Liver (tissue), 9 donors: ENCODE data around the gene MDM2. TPM values are rescaled to one million over a fixed set of nuclear protein-coding genes. Genes with fewer than 3 reads are reported as not detected.
"Not testable (repeated sequence)": the region's sequence is repeated elsewhere in the genome, so short reads cannot be mapped to it uniquely, and the experiment has no call there.

Source experiments
- DNase-seq: peaks from one replicate; pipeline ENCODE4 v3.0.0-alpha.2; 2017; ENCODE audit warnings: low spot score
- H3K27ac ChIP-seq, 2 donors: one replicate each; pipeline ENCODE4 v1.7.0; 2013; ENCODE audit warnings: inconsistent platforms in 2 of 2, low read length in 2 of 2, control low read depth in 1 of 2, low read depth in 1 of 2, mild to moderate bottlenecking in 1 of 2
- H3K27me3 ChIP-seq, 4 donors: one replicate each; pipeline versions ENCODE4 v1.6.1 to v1.7.0; 2013; ENCODE audit warnings: low read length in 3 of 4, inconsistent platforms in 1 of 4, mild to moderate bottlenecking in 1 of 4, moderate library complexity in 1 of 4; ENCODE audit not compliant: control insufficient read depth in 4 of 4, insufficient read depth in 4 of 4
- H3K36me3 ChIP-seq, 4 donors: one replicate each; pipeline versions ENCODE4 v1.6.1 to v1.7.0; 2013; ENCODE audit warnings: low read length in 3 of 4, mild to moderate bottlenecking in 3 of 4, low read depth in 1 of 4, moderate library complexity in 1 of 4; ENCODE audit not compliant: control insufficient read depth in 4 of 4, insufficient read depth in 3 of 4
- H3K4me1 ChIP-seq, 4 donors: one replicate each; pipeline versions ENCODE4 v1.6.1 to v1.7.0; 2013; ENCODE audit warnings: low read length in 3 of 4, mild to moderate bottlenecking in 3 of 4, moderate library complexity in 1 of 4; ENCODE audit not compliant: control insufficient read depth in 4 of 4, insufficient read depth in 4 of 4
- H3K4me3 ChIP-seq, 3 donors: one replicate each; pipeline versions ENCODE4 v1.6.1 to v1.7.0; 2013; ENCODE audit warnings: low read length in 3 of 3, control low read depth in 1 of 3, low read depth in 1 of 3, mild to moderate bottlenecking in 1 of 3
- H3K9ac ChIP-seq, 2 donors: one replicate each; pipeline ENCODE4 v1.7.0; 2013; ENCODE audit warnings: low read length in 2 of 2, mild to moderate bottlenecking in 2 of 2, moderate library complexity in 2 of 2, control low read depth in 1 of 2, low read depth in 1 of 2
- H3K9me3 ChIP-seq, 4 donors: one replicate each; pipeline versions ENCODE4 v1.6.1 to v1.7.0; 2013; ENCODE audit warnings: low read length in 3 of 4; ENCODE audit not compliant: control insufficient read depth in 4 of 4
- ATF3 ChIP-seq: IDR thresholded peaks from 2 replicates; pipeline ENCODE4 v1.6.1; 2016; ENCODE audit warnings: antibody characterized with exemption
- CTCF ChIP-seq: fragments of 150-350 bp; IDR thresholded peaks from 2 replicates; pipeline ENCODE4 v1.5.1; 2017; ENCODE audit warnings: improper control_type of control experiment, low read depth, low read length; ENCODE audit not compliant: missing input control
- EGR1 ChIP-seq, 2 donors: IDR thresholded peaks; 2 replicates each; pipeline ENCODE4 v1.6.1; 2016 to 2018; ENCODE audit warnings: antibody characterized with exemption in 2 of 2, low read depth in 2 of 2
- GABPA ChIP-seq, 2 donors: IDR thresholded peaks in 1 of 2; conservative IDR thresholded peaks in 1 of 2; 2 replicates each; pipeline ENCODE4 v1.6.1; 2016; ENCODE audit warnings: antibody characterized with exemption in 2 of 2, mild to moderate bottlenecking in 1 of 2, moderate library complexity in 1 of 2
- HNF4G ChIP-seq: IDR thresholded peaks from 2 replicates; pipeline ENCODE4 v1.6.1; 2016; ENCODE audit warnings: antibody characterized with exemption
- JUND ChIP-seq, 2 donors: IDR thresholded peaks; 2 replicates each; pipeline ENCODE4 v1.6.1; 2016; ENCODE audit warnings: antibody characterized with exemption in 2 of 2
- MAX ChIP-seq: IDR thresholded peaks from 2 replicates; pipeline ENCODE4 v1.6.1; 2016; ENCODE audit warnings: antibody characterized with exemption
- NR2F2 ChIP-seq: IDR thresholded peaks from 2 replicates; pipeline ENCODE4 v1.6.1; 2016; ENCODE audit warnings: antibody characterized with exemption
- RAD21 ChIP-seq, 2 donors: IDR thresholded peaks; 2 replicates each; pipeline ENCODE4 v1.6.1; 2016; ENCODE audit warnings: antibody characterized with exemption in 2 of 2, mild to moderate bottlenecking in 2 of 2
- REST ChIP-seq: IDR thresholded peaks from 2 replicates; pipeline ENCODE4 v1.6.1; 2016; ENCODE audit warnings: antibody characterized with exemption, mild to moderate bottlenecking
- SP1 ChIP-seq: IDR thresholded peaks from 2 replicates; pipeline ENCODE4 v1.6.1; 2018; ENCODE audit warnings: antibody characterized with exemption, mild to moderate bottlenecking
- TAF1 ChIP-seq: conservative IDR thresholded peaks from 2 replicates; pipeline ENCODE4 v1.6.1; 2016; ENCODE audit warnings: antibody characterized with exemption, mild to moderate bottlenecking
- YY1 ChIP-seq: IDR thresholded peaks from 2 replicates; pipeline ENCODE4 v1.6.1; 2016; ENCODE audit warnings: antibody characterized with exemption, mild to moderate bottlenecking
- ZBTB33 ChIP-seq: IDR thresholded peaks from 2 replicates; pipeline ENCODE4 v1.6.1; 2016; ENCODE audit warnings: antibody characterized with exemption
- WGBS: extraction: QIAGEN DNeasy Blood & Tissue Kit; methylation state at CpG from one replicate; pipeline ENCODE4 v1.1.7; 2013; 5-methylcytosine and 5-hydroxymethylcytosine counted together
- polyA plus RNA-seq, 2 donors: library from polyadenylated mRNA; stranded (reverse) in 1 of 2; unstranded in 1 of 2; fragments of 200-250 nt in 1 of 2; fragments of >200 nt in 1 of 2; fragmentation: Nextera tagmentation in 1 of 2; extraction: Ambion mirVana in 1 of 2; gene quantifications; one replicate each; pipeline versions ENCODE4 v1.2.1 to v1.2.3, GENCODE V29; 2013 to 2015
- total RNA-seq, 2 donors: library from RNA; depleted of rRNA; stranded (reverse); fragments of >200 nt; gene quantifications; one replicate each; pipeline ENCODE4 v1.2.3, GENCODE V29; 2014
- donor health status: healthy.
- donor health status: healthy.
- donor health status: healthy.
- donor health status: healthy.
- donor health status: healthy.

The MDM2 gene
- total and polyA plus RNA-seq, 4 donors: 10.1 to 69.4 (median 36.9) TPM

- Histone ChIP-seq H3K9ac (peak overlapping the region; percentile 80 to 89), H3K4me3 (peak overlapping the region in 2 of 3 donors; percentile 93 to 97), H3K27me3 (no peaks in the 10 kb centered on the region), H3K36me3 (peaks cover 0 to 5% (median 3%) of the 10 kb centered on the region in 4 donors), H3K9me3 (no peaks in the 10 kb centered on the region), H3K4me1 (peaks cover 0 to 15% (median 4%) of the 10 kb centered on the region in 4 donors), H3K27ac (peak overlapping the region; percentile 23 to 100)
- no peak for DNase-seq
- 71% methylated on average over 18 of the region's 18 CpGs for WGBS
- no peak for TF ChIP-seq ZBTB33
- no peak for TF ChIP-seq TAF1
- TF ChIP-seq GABPA (IDR thresholded peaks at IDR 0.05 in 1 of 2, conservative IDR thresholded peaks at IDR 0.05 in 1 of 2): no peak
- no peak for TF ChIP-seq MAX
- TF ChIP-seq EGR1 (IDR thresholded peaks at IDR 0.05; ENCODE audit: low read depth in 2 of 2): no peak
- no peak for TF ChIP-seq REST
- no peak for TF ChIP-seq SP1
- no peak for TF ChIP-seq CTCF
- TF ChIP-seq NR2F2: no peak
- TF ChIP-seq JUND (IDR thresholded peaks at IDR 0.05): no peak
- no peak for TF ChIP-seq HNF4G
- TF ChIP-seq ATF3: no peak
- no peak for TF ChIP-seq RAD21 (IDR thresholded peaks at IDR 0.05)
These were observed 1.3 kb upstream of the MDM2 start for GRCh38 chr12:68806488-68807237.

GRCh38 chr12:68807274-68807575 lies 752 bp upstream of the MDM2 start:
- Histone ChIP-seq H3K4me3 (peak overlapping the region; percentile 83 to 97 (median 93)), H3K9ac (peak overlapping the region; percentile 80 to 84), H3K4me1 (peaks cover 0 to 16% (median 4%) of the 10 kb centered on the region in 4 donors), H3K27ac (peak overlapping the region; percentile 100)
- WGBS: 5% methylated on average over 10 of the region's 10 CpGs
- not testable (repeated sequence) for DNase-seq, H3K27me3 ChIP-seq, H3K36me3 ChIP-seq, H3K9me3 ChIP-seq
- peak; percentile 14 for TF ChIP-seq YY1
